Heart left ventricle (tissue), 13 donors: ENCODE measurements around the gene SCAF1.

Source experiments
- POLR2A ChIP-seq, 2 donors: fragments of 450-650 bp; IDR thresholded peaks; one replicate each; pipeline ENCODE4 v1.6.1; 2017; ENCODE audit warnings: antibody characterized with exemption in 2 of 2, mild to moderate bottlenecking in 2 of 2, moderate library complexity in 2 of 2
- TF ChIP-seq, protein P1 (sequence below), 12 donors: fragments of 200-600 bp; sonication (generic) in 4 of 12; IDR thresholded peaks; one replicate each; pipeline versions ENCODE4 v1.5.0 to v1.8.0; 2018 to 2022; ENCODE audit warnings: antibody characterized with exemption in 12 of 12, mild to moderate bottlenecking in 5 of 12
- donor health status: ischemic (EF 13 %, LVEDD 7.1; RV severe dilation, severe dysfunction).
- donor health status: DM: no; HTN: yes; CAD: no.
- donor health status: DM: no; HTN: no; CAD: no.
- donor health status: ischemic (EF 25% LVEDD 6.9; RV normal size, moderate dysfunction).
- donor health status: ischemic (EF 25% LVEDD 5.7; RV mildly dilated, moderate dysfunction).
- donor health status: ischemic (EF 35%, LVEDD 5.7; RV mildly dilated, moderate dysfunction).
- donor health status: nonischemic (EF 11% LVEDD 7.7; RV severe dilation, severe dysfunction).
- donor health status: DM: yes; HTN: yes; CAD: no.
- donor health status: PGD.
- donor health status: ischemic (EF 29% LVEDD 5.4; RV normal size, mild dysfunction).
- donor health status: nonischemic (EF 23%, LVEDD 6.1; RV moderate dilation, normal function).

DNA sequence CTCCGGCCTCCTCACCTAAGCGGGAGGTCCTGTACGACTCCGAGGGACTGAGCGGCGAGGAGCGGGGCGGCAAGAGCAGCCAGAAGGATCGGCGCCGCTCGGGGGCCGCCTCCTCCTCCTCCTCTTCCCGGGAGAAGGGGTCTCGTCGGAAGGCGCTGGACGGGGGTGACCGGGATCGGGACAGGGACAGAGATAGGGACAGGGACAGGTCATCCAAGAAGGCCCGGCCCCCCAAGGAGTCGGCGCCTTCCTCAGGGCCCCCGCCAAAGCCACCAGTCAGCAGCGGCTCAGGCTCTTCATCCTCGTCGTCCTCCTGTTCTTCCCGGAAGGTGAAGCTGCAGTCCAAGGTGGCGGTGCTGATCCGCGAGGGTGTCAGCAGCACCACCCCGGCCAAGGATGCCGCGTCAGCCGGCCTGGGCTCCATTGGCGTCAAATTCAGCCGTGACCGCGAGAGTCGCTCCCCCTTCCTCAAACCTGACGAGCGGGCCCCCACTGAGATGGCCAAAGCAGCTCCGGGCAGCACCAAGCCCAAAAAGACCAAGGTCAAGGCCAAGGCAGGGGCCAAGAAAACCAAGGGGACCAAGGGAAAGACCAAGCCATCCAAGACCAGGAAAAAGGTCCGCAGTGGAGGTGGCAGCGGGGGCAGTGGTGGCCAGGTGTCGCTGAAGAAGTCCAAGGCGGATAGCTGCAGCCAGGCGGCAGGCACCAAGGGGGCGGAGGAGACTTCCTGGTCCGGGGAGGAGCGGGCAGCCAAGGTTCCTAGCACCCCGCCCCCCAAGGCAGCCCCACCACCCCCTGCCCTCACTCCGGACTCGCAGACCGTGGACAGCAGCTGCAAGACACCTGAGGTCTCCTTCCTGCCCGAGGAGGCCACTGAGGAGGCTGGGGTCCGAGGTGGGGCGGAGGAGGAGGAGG, 10.8 kb downstream of the SCAF1 start:
- TF ChIP-seq, protein P1, sequence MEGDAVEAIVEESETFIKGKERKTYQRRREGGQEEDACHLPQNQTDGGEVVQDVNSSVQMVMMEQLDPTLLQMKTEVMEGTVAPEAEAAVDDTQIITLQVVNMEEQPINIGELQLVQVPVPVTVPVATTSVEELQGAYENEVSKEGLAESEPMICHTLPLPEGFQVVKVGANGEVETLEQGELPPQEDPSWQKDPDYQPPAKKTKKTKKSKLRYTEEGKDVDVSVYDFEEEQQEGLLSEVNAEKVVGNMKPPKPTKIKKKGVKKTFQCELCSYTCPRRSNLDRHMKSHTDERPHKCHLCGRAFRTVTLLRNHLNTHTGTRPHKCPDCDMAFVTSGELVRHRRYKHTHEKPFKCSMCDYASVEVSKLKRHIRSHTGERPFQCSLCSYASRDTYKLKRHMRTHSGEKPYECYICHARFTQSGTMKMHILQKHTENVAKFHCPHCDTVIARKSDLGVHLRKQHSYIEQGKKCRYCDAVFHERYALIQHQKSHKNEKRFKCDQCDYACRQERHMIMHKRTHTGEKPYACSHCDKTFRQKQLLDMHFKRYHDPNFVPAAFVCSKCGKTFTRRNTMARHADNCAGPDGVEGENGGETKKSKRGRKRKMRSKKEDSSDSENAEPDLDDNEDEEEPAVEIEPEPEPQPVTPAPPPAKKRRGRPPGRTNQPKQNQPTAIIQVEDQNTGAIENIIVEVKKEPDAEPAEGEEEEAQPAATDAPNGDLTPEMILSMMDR (IDR thresholded peaks at IDR 0.05), result no peak
- TF ChIP-seq POLR2A (IDR thresholded peaks at IDR 0.05), result no peak
